A549 treated with ZK216348 at 1 μM for 4 hours (cell line): ENCODE measurements around the gene FSTL3. TPM values are rescaled to one million over a fixed set of nuclear protein-coding genes. Genes with fewer than 3 reads are reported as not detected.

Experiments
- total RNA-seq: library from RNA; stranded (reverse); fragments of 200-300 nt; extraction: Qiagen RNA extraction; gene quantifications from 5 replicates; pipeline ENCODE4 v1.2.3, GENCODE V29; 2022; ENCODE audit warnings: low read depth

FSTL3 gene
- 142 to 260 TPM (median 223 TPM) in 5 replicates for total RNA-seq

DNA sequence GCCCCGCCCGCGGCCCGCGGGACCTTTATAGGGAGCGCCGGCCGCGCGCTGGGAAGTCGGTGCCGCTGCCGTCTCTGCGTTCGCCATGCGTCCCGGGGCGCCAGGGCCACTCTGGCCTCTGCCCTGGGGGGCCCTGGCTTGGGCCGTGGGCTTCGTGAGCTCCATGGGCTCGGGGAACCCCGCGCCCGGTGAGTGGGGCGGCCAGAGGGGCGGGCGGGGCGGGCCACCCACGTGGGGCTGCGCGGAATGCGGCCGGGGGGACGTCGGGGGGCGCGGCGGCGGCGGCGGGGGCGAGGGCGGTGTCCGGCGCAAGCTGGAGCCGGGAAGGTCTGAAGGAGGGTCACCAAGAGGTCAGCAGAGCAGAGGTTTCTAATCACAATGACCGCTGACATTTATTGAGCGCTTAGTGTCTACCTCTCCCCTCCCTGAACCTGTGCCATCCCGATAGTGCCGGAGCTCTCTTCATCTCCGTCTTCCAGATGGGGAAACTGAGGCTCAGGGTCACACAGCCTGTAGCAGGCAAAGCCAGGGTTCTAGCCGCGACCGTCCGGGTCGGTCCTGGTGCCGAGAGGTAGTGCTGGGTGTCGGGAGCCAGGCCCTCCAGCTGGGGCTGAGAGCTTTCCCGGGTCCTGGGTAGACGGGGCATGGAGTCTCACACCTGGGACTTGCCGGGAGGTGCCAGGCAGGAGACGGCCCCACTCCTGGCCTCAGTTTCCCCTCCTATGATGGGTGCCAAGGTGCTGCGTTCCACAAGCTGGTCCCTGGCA lies at the start of gene FSTL3:
TSS of gene FSTL3 (plus strand) at position 54 of the 767 bp plus-strand sequence. CDS start at position 86, 32 bp downstream.

DNA sequence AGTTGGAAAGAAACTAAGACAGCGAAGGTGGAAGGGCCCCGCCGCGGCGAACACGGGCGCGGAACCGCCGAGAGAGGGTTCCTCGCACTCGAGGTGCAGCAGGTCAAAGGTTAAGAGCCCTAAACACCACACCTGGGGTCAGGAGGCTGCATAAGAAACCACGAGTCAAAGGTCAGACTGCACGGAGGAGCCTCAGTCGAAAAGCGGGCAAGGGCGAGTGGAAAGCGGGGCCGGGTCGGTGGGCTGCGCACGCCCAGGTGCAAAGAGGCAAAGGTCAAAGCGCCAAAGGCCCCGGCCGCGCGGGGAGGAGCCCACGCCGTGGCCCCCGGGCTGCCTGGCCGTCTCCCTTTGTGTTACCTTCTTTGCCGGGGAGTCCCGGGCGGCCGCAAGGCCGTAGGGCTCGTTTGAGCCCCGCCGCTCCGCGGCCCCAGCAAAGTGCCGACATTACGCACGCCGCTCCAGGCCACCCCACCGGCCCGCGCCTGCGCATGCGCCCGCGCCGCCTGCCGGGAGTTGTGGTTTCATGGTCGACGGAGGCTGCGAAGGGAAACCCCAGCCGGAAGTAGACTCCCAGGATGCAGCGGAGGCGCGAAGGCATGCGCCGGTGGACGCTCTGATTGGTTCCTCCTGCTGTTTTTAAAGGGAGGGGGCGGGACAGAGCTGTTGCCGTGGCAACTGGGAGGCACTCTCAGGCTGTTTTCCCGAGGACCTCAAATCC lies 43.0 kb upstream of the FSTL3 start, which contains the start of gene POLRMT:
TSS of gene POLRMT (minus strand) at position 470 of the 718 bp plus-strand sequence. CDS start at position 445, 25 bp downstream.

DNA sequence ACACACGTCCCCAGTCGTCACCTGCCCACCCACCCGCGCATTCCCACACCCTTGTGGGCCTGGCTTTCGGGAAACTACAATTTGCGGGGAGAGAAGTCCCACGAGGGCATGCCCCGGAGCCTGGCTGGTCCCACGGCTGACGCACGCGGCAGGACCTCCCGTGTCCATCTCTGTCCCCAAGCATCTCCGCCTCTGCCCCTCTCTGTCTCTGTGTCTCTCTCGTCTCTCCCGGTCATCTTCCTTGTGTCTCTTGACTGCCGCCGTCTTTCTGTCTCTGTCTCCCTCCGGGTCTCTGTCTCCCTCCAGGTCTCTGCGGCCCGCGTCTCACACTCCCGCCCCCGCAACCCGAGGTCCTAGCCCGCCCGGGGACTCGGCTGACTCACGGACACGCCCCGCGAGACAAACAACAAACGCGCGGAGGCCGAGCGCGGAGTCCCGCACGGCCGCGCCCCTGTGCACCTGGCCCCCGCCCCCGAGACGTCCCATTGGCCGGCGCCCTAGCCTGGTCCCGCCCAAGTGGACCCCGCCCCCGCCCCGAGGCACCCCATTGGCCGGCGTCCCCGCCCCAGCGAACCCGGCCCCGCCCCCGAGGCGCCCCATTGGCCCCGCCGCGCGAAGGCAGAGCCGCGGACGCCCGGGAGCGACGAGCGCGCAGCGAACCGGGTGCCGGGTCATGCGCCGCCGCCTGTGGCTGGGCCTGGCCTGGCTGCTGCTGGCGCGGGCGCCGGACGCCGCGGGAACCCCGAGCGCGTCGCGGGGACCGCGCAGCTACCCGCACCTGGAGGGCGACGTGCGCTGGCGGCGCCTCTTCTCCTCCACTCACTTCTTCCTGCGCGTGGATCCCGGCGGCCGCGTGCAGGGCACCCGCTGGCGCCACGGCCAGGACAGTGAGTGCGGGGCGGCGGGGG lies 36.7 kb upstream of the FSTL3 start, which contains the start of gene FGF22:
TSS of gene FGF22 (plus strand) at position 627 of the 908 bp plus-strand sequence. CDS start at position 674, 47 bp downstream.

DNA sequence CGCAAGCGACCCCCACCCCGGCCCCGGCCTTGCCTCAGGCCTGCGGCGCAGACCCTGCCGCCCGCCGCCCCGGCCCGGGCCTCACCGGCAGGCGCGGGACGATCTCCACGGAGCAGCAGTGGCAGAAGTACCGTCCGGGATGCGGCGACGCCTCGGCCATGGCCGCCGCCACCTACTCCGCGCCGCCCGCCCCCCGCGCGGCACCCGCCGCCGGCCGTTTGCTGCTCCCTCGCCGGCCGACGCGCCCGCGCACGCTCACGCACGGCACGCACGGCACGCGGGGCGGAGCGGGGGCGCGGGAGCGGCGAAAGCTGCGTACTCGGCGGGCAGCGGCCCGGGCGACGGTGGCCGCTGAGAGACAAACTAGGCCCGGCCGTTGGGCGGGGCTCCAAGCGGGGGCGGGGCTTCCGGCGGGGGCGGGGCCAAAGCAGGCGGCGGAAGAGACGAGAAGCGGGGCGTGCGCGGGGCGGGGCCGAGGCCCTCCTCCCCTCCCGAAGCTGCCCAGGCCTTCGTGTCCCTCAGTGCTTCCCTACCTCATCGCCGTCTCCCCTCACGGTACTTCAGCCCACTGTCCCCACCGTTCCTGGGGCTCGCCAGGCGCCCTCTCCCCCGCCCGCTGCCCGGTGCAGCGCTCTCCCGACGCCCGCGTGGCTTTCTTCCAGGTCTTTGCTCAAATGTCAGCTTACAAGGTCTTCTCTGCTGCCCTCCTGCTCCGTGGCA lies 13.1 kb upstream of the FSTL3 start, which contains the start of gene RNF126:
TSS of gene RNF126 (minus strand) at position 253 of the 720 bp plus-strand sequence. CDS start at position 160, 93 bp downstream.

DNA sequence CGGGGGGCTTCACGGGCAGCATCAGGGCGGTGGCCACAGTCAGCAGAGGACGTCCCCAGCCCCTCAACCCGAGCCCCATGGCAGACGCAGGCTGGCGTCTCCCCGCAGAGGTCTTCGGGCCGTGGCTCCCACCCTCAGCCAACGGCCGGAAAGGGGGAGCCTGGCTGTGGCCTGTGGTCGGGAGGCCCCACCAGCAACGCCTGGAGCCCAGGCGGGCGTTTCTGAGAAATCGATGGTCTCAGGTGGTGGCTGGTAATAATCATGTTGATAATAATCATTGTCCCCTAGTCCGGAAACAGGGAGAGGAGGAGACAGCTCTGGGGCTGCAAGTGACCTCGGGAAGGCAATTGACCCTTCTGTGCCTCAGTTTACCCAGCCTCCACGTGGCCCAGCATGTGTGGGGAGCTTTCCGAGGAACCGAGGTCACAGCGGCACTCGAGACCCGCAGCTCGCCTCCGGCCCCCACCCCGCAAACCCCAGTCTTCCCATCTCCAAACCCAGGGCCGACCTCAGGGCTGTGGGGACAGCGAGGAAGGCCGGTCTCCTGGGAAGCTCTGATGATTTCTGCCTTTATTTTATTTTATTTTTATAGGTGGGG lies 19.3 kb downstream of the FSTL3 start, which contains the start of gene PRSS57:
TSS of gene PRSS57 (minus strand) at position 101 of the 598 bp plus-strand sequence. CDS start at position 79, 22 bp downstream.

DNA sequence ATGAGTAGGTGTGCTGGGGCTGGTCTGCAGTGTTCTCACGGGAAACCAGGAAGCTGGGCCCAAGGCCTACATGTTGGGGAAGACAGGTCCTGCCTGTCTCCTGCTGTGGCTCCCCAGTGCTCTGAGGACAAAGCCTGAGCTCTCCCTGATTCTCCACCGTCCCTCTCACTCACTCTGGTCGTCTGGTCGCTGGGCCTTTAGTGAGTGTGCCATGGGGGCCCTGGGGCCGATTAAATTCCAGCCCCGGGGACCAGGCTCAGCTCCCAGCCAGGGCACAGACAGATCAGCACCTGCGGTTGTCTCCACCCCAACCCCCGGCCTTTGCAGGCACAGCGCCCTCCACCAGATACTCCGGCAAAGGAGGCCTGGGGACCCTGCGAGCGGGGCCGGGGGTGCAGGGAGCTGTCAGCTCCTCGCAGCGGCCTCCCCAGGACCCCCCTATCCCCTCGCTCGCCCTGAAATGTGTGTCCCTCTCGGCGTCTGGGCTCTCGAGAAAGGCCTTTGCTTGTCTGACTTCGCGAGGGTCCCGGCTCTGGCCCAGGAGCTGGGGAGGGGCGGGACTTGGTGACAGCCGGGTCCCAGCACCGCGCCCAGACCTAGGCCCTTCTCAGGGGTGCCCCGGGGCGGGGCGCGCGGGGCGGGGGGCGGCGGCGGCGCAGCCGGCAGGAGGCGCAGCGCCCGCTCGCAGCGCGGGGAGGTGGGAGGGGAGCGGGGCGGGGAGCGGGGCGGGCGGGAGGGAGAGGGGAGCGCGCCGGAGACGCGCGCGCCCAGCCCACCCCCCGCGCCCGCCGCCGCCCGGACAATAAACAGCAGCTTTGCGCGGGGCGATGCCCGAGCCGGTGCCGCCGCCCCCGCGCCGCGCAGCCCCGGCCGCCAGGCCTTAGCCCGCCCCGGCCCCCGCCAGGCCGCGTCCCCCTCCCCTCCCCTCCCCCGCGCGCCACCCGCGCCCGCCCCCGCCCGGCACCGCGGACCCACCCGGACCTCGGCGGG lies 32.3 kb downstream of the FSTL3 start, which contains the start of gene PALM:
TSS of gene PALM (plus strand) at position 782 of the 990 bp plus-strand sequence. CDS start 212 bp downstream, outside the sequence.

Other genes with a start within 250 kb of the FSTL3 start
- gene SHC2, start 215.4 kb upstream of the FSTL3 start, total RNA-seq, result 0.58 to 1.2 TPM (median 1.0 TPM) in 5 replicates
- 0.18 to 0.51 TPM (median 0.31 TPM) in 4 of 5 replicates, not detected in the other for gene MADCAM1, start 179.9 kb upstream of the FSTL3 start, total RNA-seq
- gene TPGS1, start 168.9 kb upstream of the FSTL3 start, total RNA-seq, result 7.6 to 22.9 TPM (median 18.8 TPM) in 5 replicates
- 53.3 to 112 TPM (median 108 TPM) in 5 replicates for gene CDC34, start 144.6 kb upstream of the FSTL3 start, total RNA-seq
- 0.28 to 0.63 TPM (median 0.43 TPM) in 4 of 5 replicates, not detected in the other for gene GZMM, start 132.3 kb upstream of the FSTL3 start, total RNA-seq
- gene BSG, start 103.8 kb upstream of the FSTL3 start, total RNA-seq, result 506 to 741 TPM (median 712 TPM) in 5 replicates
- 20.5 to 50.9 TPM (median 41.7 TPM) in 5 replicates for gene HCN2, start 86.5 kb upstream of the FSTL3 start, total RNA-seq
- gene POLRMT, start 42.9 kb upstream of the FSTL3 start, total RNA-seq, result 68.8 to 114 TPM (median 109 TPM) in 5 replicates
- gene FGF22, start 36.5 kb upstream of the FSTL3 start, total RNA-seq, result 0.21 to 1.0 TPM (median 0.87 TPM) in 5 replicates
- gene RNF126, start 13.2 kb upstream of the FSTL3 start, total RNA-seq, result 47.8 to 75.4 TPM (median 73.2 TPM) in 5 replicates
- gene PRSS57, start 19.1 kb downstream of the FSTL3 start, total RNA-seq, result not detected in 5 replicates
- gene PALM, start 32.5 kb downstream of the FSTL3 start, total RNA-seq, result 9.7 to 17.2 TPM (median 14.3 TPM) in 5 replicates
- gene MISP, start 74.7 kb downstream of the FSTL3 start, total RNA-seq, result 57.6 to 105 TPM (median 93.9 TPM) in 5 replicates
- gene PTBP1, start 121.1 kb downstream of the FSTL3 start, total RNA-seq, result 198 to 222 TPM (median 215 TPM) in 5 replicates
- gene PLPPR3, start 145.6 kb downstream of the FSTL3 start, total RNA-seq, result 1.2 to 7.0 TPM (median 5.6 TPM) in 5 replicates
- gene AZU1, start 151.4 kb downstream of the FSTL3 start, total RNA-seq, result 0.26 to 0.27 TPM in 2 of 5 replicates, not detected in the others
- gene PRTN3, start 164.6 kb downstream of the FSTL3 start, total RNA-seq, result 0.24 to 0.64 TPM (median 0.34 TPM) in 3 of 5 replicates, not detected in the others
- 0.15 to 0.16 TPM in 2 of 5 replicates, not detected in the others for gene ELANE, start 175.9 kb downstream of the FSTL3 start, total RNA-seq
- gene CFD, start 183.3 kb downstream of the FSTL3 start, total RNA-seq, result 5.8 to 25.7 TPM (median 20.6 TPM) in 5 replicates
- 11.8 to 23.9 TPM (median 23.1 TPM) in 5 replicates for gene MED16, start 216.8 kb downstream of the FSTL3 start, total RNA-seq
- gene RNU6-9, start 217.1 kb downstream of the FSTL3 start, total RNA-seq, result not detected in 5 replicates
- 23.4 to 55.9 TPM (median 41.8 TPM) in 5 replicates for gene R3HDM4, start 236.8 kb downstream of the FSTL3 start, total RNA-seq
- gene KISS1R, start 240.9 kb downstream of the FSTL3 start, total RNA-seq, result 0.21 to 0.62 TPM (median 0.42 TPM) in 4 of 5 replicates, not detected in the other
- 3.3 to 8.5 TPM (median 7.0 TPM) in 5 replicates for gene ARID3A, start 249.6 kb downstream of the FSTL3 start, total RNA-seq